ENCODE data around the gene SSRP1.

The SSRP1 gene

DNA sequence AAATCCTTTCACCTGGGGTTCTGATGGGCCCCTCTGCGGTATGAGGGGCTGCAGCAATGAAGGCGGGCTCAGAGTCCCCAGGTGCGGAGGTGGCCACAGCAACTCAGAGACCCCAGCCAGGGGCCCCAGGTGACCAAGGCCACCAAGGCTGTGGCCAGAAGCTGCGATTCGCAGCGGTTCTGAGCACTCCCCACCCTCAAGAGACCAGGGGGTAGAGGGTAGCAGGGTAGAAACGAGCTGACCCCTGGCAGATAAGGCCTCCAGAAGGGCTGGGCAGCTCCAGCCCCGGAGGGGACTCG, 11.9 kb downstream of the SSRP1 start:
- H3K9me3 ChIP-seq (ENCODE audit: low read depth, low read length), result no peaks in the 10 kb centered on the region
- H3K36me3 ChIP-seq (ENCODE audit: insufficient read depth, low read length), result peaks cover 60% of the 10 kb centered on the region
- TF ChIP-seq EZH2 (IDR thresholded peaks at IDR 0.05), result no peak
- no peak for TF ChIP-seq POLR2AphosphoS5 (IDR thresholded peaks at IDR 0.05; ENCODE audit: borderline replicate concordance, low read depth, low read length)
- no peak for TF ChIP-seq FOXP2 (optimal IDR thresholded peaks at IDR 0.05; ENCODE audit: control extremely low read depth, extremely low read length, insufficient read depth)
- peak overlapping the region; percentile 59 for H3K9ac ChIP-seq (ENCODE audit: insufficient read length)
- H3K4me3 ChIP-seq, result peak overlapping the region; percentile 79
- peak overlapping the region; percentile 89 for H3K27ac ChIP-seq
- no peak for DNase-seq (ENCODE audit: low read depth, low spot score)

DNA sequence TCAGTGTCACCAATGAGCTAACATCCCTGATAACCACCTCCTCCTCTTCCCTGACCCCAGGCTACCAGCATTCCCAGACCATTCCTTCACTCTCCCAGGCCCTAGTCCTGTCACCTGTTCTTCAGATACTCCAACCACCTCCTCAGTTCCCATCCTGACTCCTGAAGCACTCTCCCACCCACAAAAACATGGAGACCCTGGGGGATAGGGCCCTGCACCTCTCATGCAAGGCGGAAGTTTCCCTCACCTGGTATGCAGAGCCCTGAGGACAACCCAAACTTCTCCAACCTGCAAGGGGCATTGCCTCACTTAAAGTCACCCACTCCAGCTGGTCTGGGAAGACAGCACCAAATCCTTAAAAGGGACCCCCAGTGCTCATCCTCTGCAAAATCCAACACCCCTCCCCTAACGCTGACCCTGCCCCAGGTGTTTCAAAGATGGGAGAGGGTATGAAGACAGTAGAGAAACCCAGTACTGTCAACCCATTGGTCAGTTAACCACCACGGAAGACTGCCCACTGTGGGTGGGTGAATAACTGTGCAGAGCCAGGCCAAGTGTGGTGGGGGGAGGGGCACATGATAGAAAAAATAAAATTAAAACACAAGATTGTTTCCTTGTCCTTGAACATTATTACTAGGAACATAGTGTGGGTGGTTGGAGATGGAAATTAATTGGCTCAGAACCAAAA, 12.4 kb downstream of the SSRP1 start:
- no peak for TF ChIP-seq POLR2AphosphoS5 (IDR thresholded peaks at IDR 0.05; ENCODE audit: borderline replicate concordance, low read depth, low read length)
- no peak for TF ChIP-seq FOXP2 (optimal IDR thresholded peaks at IDR 0.05; ENCODE audit: control extremely low read depth, extremely low read length, insufficient read depth)
- TF ChIP-seq EZH2 (IDR thresholded peaks at IDR 0.05), result no peak
- no peaks in the 10 kb centered on the region for H3K9me3 ChIP-seq (ENCODE audit: low read depth, low read length)
- H3K27ac ChIP-seq, result peak overlapping the region; percentile 89
- DNase-seq (ENCODE audit: low read depth, low spot score), result no peak
- H3K4me3 ChIP-seq, result peak overlapping the region; percentile 79
- peak overlapping the region; percentile 59 for H3K9ac ChIP-seq (ENCODE audit: insufficient read length)
- H3K36me3 ChIP-seq (ENCODE audit: insufficient read depth, low read length), result peaks cover 60% of the 10 kb centered on the region

DNA sequence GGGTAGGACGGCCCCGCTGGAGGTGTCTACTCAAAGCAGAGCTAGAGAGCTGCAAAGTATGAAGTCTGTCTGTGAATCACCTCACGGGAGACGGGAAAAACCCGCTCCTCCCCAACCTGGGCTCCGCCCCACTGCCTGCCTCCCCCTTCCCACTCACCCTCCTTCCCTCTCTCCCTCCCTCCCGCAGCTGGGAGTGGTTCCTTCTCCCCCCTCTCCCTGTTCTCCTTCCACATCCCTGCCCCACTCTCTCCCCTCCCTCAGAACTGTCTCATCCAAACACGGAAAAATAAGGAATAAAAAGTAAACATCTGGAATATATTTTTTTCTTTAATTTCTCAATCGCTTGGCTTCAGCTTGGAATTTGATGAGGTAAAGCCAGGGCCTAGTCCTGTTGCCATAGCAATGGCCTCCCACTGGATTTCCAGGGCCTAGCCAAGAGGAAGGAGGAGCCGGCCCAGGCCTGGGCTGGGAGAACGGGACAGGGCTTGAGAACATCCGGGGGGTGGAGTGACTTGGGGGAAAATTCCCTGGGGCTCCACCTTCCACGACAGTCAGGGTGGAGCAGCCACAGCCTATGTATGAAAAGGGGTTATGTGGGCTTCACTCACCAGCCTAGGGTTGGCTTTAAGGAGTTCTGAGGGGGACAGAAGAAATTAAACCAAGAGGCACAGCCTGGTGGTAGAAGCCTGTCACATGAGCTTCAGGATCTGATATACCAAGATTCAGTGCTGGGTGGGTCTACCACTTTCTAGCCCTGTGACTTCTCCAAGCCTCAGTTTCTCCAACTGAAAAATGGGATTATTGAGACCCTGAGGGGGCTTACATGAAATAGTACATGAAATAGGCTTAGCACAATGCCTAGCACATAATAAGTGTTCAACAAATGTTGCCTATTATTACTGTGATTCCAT, 13.2 kb downstream of the SSRP1 start:
- peak overlapping the region; percentile 79 for H3K4me3 ChIP-seq
- TF ChIP-seq EZH2 (IDR thresholded peaks at IDR 0.05), result no peak
- no peaks in the 10 kb centered on the region for H3K9me3 ChIP-seq (ENCODE audit: low read depth, low read length)
- DNase-seq (ENCODE audit: low read depth, low spot score), result peak; percentile 78
- H3K36me3 ChIP-seq (ENCODE audit: insufficient read depth, low read length), result peaks cover 60% of the 10 kb centered on the region
- H3K27ac ChIP-seq, result peak overlapping the region; percentile 89
- H3K9ac ChIP-seq (ENCODE audit: insufficient read length), result peak overlapping the region; percentile 59

DNA sequence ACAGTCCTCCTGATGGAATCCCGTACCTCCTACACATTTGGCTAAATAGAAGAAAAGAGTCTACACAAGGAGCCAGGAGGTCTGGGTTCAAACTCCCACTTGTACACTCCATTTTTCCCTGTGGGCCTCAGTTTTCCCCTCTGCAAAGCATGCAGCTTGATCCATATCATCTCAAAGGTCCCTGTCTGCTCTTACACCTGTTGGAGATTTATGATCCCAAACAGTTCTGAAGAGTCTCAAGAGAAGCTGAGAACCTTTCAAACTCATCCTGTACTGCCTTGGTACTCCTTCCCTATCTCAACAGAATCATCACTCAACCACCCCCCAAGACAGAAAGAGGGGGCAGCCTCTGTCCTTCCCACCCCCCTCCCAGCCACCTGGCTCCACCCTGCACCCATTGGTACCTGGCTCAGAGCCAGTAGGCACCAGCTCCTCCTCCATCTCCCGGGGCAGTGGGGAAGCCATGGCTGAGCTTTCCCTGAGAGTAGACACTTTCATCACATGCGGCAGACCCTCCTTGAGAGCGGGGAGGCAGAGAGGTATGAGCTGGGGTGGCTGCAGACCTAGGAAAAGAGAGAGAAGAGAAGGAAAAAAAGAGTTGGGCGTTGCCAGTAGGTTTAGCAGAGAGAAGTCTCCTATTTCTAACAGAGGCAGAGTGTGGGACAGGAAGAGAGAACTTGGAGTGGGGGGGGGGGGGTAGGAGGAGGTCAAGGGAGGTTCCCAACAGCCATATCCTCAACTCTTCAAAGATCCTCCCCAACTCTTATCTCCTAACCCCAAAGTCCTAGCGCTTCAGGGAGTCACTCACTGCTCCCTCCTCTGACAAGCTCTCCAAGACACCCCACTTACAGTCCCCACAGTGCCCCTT, 14.1 kb downstream of the SSRP1 start:
- Histone ChIP-seq H3K36me3 (ENCODE audit: insufficient read depth, low read length) (peaks cover 60% of the 10 kb centered on the region), H3K27ac (peak overlapping the region; percentile 89)

DNA sequence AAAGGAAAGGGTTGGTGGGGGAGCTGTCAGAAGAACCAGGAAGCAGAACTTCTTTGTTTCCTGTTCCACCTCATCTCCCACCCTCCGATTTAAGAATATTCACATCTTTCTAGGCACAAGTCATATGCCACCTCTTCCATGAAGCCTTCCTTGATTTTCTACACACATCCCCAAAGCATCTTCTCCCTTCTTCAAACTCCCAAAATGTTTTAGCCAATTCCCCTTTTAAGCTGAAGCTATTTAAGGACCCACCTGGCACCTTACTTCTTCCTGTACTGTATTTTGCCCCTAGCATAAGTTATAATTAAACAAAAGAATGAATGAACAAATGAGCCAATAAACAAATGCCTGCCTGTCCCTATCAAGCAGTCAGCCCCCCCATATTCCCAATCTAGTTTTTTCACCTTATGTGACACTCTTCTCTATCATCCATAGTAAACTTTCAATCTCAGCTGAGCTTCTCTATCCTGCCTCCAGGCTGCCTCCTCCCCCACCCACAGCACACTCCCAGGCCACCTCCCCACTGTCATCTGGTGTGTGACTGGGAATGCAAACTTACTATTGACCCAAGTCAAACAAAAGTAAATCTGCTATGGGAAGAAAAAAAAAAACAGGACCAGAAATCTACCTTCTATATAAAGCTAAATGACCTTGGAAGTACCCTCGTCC, 14.8 kb downstream of the SSRP1 start:
- no peak overlapping the region for H3K27ac ChIP-seq
- TF ChIP-seq POLR2AphosphoS5 (IDR thresholded peaks at IDR 0.05; ENCODE audit: borderline replicate concordance, low read depth, low read length) (no peak), EZH2 (IDR thresholded peaks at IDR 0.05) (no peak), FOXP2 (optimal IDR thresholded peaks at IDR 0.05; ENCODE audit: control extremely low read depth, extremely low read length, insufficient read depth) (no peak)
- H3K9me3 ChIP-seq (ENCODE audit: low read depth, low read length), result no peaks in the 10 kb centered on the region
- no peak overlapping the region for H3K9ac ChIP-seq (ENCODE audit: insufficient read length)
- no peak for DNase-seq (ENCODE audit: low read depth, low spot score)
- H3K36me3 ChIP-seq (ENCODE audit: insufficient read depth, low read length), result peaks cover 60% of the 10 kb centered on the region
- H3K4me3 ChIP-seq, result peak overlapping the region; percentile 79; the same call in 1 of the 2 replicates

More for the DNA sequence above, 14.1 kb downstream of the SSRP1 start:
- no peak for DNase-seq (ENCODE audit: low read depth, low spot score)
- Histone ChIP-seq H3K4me3 (peak overlapping the region; percentile 79), H3K9ac (ENCODE audit: insufficient read length) (peak overlapping the region; percentile 30), H3K9me3 (ENCODE audit: low read depth, low read length) (no peaks in the 10 kb centered on the region)
- TF ChIP-seq EZH2 (IDR thresholded peaks at IDR 0.05) (no peak), FOXP2 (optimal IDR thresholded peaks at IDR 0.05; ENCODE audit: control extremely low read depth, extremely low read length, insufficient read depth) (no peak), POLR2AphosphoS5 (IDR thresholded peaks at IDR 0.05; ENCODE audit: borderline replicate concordance, low read depth, low read length) (no peak)

DNA sequence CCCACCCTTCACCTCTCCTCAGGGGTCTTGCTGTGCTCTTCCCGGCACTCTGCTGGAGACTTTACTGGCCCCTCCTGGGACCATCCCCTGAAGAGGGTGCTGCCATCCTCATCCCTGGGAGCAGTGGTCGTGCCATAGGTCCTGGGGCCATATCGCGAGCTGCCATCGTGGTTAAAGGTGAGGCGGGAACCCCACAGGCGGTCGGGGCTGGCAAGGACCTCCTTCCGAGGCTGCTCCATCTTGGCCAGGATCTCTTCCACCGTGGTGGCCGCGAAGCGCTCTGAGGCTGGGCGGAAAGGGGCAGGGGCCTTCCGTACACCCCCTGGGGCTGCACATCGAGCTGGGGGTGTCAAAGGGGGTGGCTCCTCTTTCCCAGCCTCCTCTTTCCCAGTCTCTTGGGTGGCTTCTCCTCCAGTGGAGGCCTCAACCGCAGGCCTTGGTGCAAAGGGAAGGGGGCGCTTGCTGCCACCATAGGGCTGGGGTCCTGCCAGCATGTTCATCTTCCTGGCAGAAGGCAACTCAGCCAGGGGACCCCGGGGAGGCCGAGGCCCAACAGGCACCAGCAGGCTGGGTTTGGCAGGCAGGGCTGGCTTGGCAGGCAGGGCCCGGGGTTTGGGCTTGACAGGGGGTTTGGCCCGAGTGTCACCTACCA, 15.5 kb downstream of the SSRP1 start:
- H3K27ac ChIP-seq, result no peak overlapping the region
- H3K9ac ChIP-seq (ENCODE audit: insufficient read length), result no peak overlapping the region
- TF ChIP-seq POLR2AphosphoS5 (IDR thresholded peaks at IDR 0.05; ENCODE audit: borderline replicate concordance, low read depth, low read length) (no peak), FOXP2 (optimal IDR thresholded peaks at IDR 0.05; ENCODE audit: control extremely low read depth, extremely low read length, insufficient read depth) (no peak), EZH2 (IDR thresholded peaks at IDR 0.05) (no peak)
- no peak for DNase-seq (ENCODE audit: low read depth, low spot score)
- peaks cover 60% of the 10 kb centered on the region for H3K36me3 ChIP-seq (ENCODE audit: insufficient read depth, low read length)
- H3K4me3 ChIP-seq, result no peak overlapping the region
- no peaks in the 10 kb centered on the region for H3K9me3 ChIP-seq (ENCODE audit: low read depth, low read length)

DNA sequence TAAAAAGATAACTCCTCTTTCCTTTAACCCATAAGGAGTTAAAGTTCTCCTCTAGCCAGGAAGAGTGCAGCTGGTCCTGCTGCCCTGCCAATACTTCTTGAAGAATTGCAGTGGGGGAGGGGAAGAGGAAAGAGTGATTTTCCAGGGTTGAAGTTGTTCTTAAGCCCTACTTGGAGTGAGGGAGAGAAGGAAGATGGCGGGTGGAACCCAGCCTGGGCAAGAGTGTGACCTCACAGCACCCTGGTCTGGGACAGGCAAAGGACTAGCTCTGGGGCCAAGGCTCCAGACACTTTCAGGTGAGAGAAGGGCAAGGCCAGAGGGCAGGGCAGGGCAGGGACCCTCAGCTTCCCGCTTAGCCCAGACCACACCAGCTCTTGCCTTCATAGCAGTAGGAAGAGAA, 17.5 kb downstream of the SSRP1 start:
- no peak for TF ChIP-seq EZH2 (IDR thresholded peaks at IDR 0.05)
- TF ChIP-seq POLR2AphosphoS5 (IDR thresholded peaks at IDR 0.05; ENCODE audit: borderline replicate concordance, low read depth, low read length), result no peak
- TF ChIP-seq FOXP2 (optimal IDR thresholded peaks at IDR 0.05; ENCODE audit: control extremely low read depth, extremely low read length, insufficient read depth), result no peak
- no peak for DNase-seq (ENCODE audit: low read depth, low spot score)
- H3K9me3 ChIP-seq (ENCODE audit: low read depth, low read length), result no peaks in the 10 kb centered on the region
- peaks cover 80% of the 10 kb centered on the region for H3K36me3 ChIP-seq (ENCODE audit: insufficient read depth, low read length)
- no peak overlapping the region for H3K27ac ChIP-seq
- no peak overlapping the region for H3K9ac ChIP-seq (ENCODE audit: insufficient read length)
- H3K4me3 ChIP-seq, result no peak overlapping the region

All from SK-N-MC (cell line).